ENCODE data around the gene PNPLA3. TPM values are rescaled to one million over a fixed set of nuclear protein-coding genes. Genes with fewer than 3 reads are reported as not detected.

Gene PNPLA3
- total RNA-seq, 2 donors from 2014 or later: 48.1 to 52.6 TPM

DNA sequence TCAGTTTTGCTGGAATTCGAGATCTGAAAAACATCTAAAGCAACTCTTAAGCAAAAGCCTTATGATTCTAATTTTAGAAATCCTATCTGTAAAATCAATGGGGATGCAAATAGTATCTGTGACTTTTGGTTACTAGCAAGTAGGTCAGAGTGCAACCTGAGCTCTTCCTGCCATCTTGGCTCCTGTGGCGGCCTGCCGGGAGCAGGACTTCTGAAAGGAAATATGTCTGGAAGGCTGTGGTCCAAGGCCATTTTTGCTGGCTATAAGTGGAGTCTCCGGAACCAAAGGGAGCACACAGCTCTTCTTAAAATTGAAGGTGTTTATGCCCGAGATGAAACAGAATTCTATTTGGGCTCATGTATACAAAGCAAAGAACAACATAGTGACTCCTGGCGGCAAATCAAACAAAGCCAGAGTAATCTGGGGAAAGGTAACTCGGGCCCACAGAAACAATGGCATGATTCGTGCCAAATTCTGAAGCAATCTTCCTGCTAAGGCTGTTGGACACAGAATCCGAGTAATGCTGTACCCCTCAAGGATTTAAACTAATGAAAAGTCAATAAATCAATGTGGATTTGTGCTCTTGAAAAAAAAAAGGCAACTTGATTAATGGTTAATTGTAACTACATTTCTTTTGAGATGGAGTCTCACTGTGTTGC is 33.3 kb downstream of the PNPLA3 start:
- Histone ChIP-seq H3K27me3 (ENCODE audit: control insufficient read depth, insufficient read depth, low read length, poor library complexity, severe bottlenecking) (no peaks in the 10 kb centered on the region), H3K9me3 (ENCODE audit: control insufficient read depth, low read length) (no peaks in the 10 kb centered on the region), H3K36me3 (ENCODE audit: control insufficient read depth, insufficient read depth, low read length) (peaks cover 4% of the 10 kb centered on the region), H3K4me1 (ENCODE audit: control insufficient read depth, insufficient read depth, low read length) (no peaks in the 10 kb centered on the region), H3K27ac (ENCODE audit: low read depth, low read length) (no peak overlapping the region), H3K9ac (ENCODE audit: extremely low read depth, low read length, poor library complexity, severe bottlenecking) (no peak overlapping the region), H3K4me3 (ENCODE audit: low read length) (peak overlapping the region; percentile 97)
- Mint-ChIP-seq H3K4me3 (peak overlapping the region; percentile 83), H3K27me3 (ENCODE audit: insufficient read depth) (no peaks in the 10 kb centered on the region), H3K36me3 (ENCODE audit: low read depth) (peaks cover 3% of the 10 kb centered on the region), H3K9me3 (no peaks in the 10 kb centered on the region), H3K4me1 (peaks cover 19% of the 10 kb centered on the region), H3K27ac (no peak overlapping the region)
- DNase-seq: no peak
- WGBS, 2 experiments (ENCODE audit: insufficient coverage in 1 of 2, insufficient read length in 1 of 2): 95 to 97% methylated on average over 7 to 9 of the region's 9 CpGs
- no peak for TF ChIP-seq CTCF (conservative IDR thresholded peaks at IDR 0.05)

GRCh38 chr22:43957871-43958270 is 34.3 kb downstream of the PNPLA3 start:
- Histone ChIP-seq H3K27me3 (ENCODE audit: control insufficient read depth, insufficient read depth, low read length, poor library complexity, severe bottlenecking) (no peaks in the 10 kb centered on the region), H3K4me1 (ENCODE audit: control insufficient read depth, insufficient read depth, low read length) (no peaks in the 10 kb centered on the region), H3K4me3 (ENCODE audit: low read length) (no peak overlapping the region), H3K9me3 (ENCODE audit: control insufficient read depth, low read length) (no peaks in the 10 kb centered on the region), H3K27ac (ENCODE audit: low read depth, low read length) (no peak overlapping the region), H3K36me3 (ENCODE audit: control insufficient read depth, insufficient read depth, low read length) (peaks cover 4% of the 10 kb centered on the region), H3K9ac (ENCODE audit: extremely low read depth, low read length, poor library complexity, severe bottlenecking) (no peak overlapping the region)
- Mint-ChIP-seq H3K4me3 (no peak overlapping the region), H3K9me3 (no peaks in the 10 kb centered on the region), H3K36me3 (ENCODE audit: low read depth) (peaks cover 3% of the 10 kb centered on the region), H3K4me1 (peaks cover 19% of the 10 kb centered on the region), H3K27me3 (ENCODE audit: insufficient read depth) (no peaks in the 10 kb centered on the region), H3K27ac (no peak overlapping the region)
- 85 to 92% methylated on average over 9 to 11 of the region's 11 CpGs for WGBS, 2 experiments (ENCODE audit: insufficient coverage in 1 of 2, insufficient read length in 1 of 2)
- no peak for TF ChIP-seq CTCF (conservative IDR thresholded peaks at IDR 0.05)
- DNase-seq: no peak

- Histone ChIP-seq H3K9ac (ENCODE audit: extremely low read depth, low read length, poor library complexity, severe bottlenecking) (no peak overlapping the region), H3K36me3 (ENCODE audit: control insufficient read depth, insufficient read depth, low read length) (peaks cover 59% of the 10 kb centered on the region), H3K27ac (ENCODE audit: low read depth, low read length) (no peak overlapping the region), H3K9me3 (ENCODE audit: control insufficient read depth, low read length) (no peaks in the 10 kb centered on the region), H3K4me3 (ENCODE audit: low read length) (no peak overlapping the region), H3K27me3 (ENCODE audit: control insufficient read depth, insufficient read depth, low read length, poor library complexity, severe bottlenecking) (no peaks in the 10 kb centered on the region), H3K4me1 (ENCODE audit: control insufficient read depth, insufficient read depth, low read length) (no peaks in the 10 kb centered on the region)
- Mint-ChIP-seq H3K27ac (no peak overlapping the region), H3K27me3 (ENCODE audit: insufficient read depth) (no peaks in the 10 kb centered on the region), H3K36me3 (ENCODE audit: low read depth) (peaks cover 54% of the 10 kb centered on the region), H3K4me3 (no peak overlapping the region), H3K9me3 (no peaks in the 10 kb centered on the region), H3K4me1 (no peaks in the 10 kb centered on the region)
- TF ChIP-seq CTCF (conservative IDR thresholded peaks at IDR 0.05): no peak
- DNase-seq: no peak
- WGBS, 2 experiments (ENCODE audit: insufficient coverage in 1 of 2, insufficient read length in 1 of 2): 94 to 100% methylated on average over 3 to 10 of the region's 10 CpGs
Measured at GRCh38 chr22:43964314-43964857, 40.8 kb downstream of the PNPLA3 start.
